Retinal pigment epithelial cell (primary cell): ENCODE data around the gene ODAM.
"Not testable (repeated sequence)": the region's sequence is repeated elsewhere in the genome, so short reads cannot be mapped to it uniquely, and the experiment has no call there.

Experiments
- DNase-seq: peaks from one replicate; pipeline ENCODE4 v3.0.0-alpha.2; 2010; ENCODE audit warnings: low read depth
- H3K4me3 ChIP-seq: 2 replicates; pipeline ENCODE4 v1.5.1; 2011; ENCODE audit warnings: mild to moderate bottlenecking, low read length, control low read depth, moderate library complexity
- TF ChIP-seq, protein P1 (sequence below): conservative IDR thresholded peaks from 2 replicates; pipeline ENCODE4 v1.5.1; 2011; ENCODE audit warnings: low read depth, low read length, control low read depth, inconsistent platforms

Gene ODAM

DNA sequence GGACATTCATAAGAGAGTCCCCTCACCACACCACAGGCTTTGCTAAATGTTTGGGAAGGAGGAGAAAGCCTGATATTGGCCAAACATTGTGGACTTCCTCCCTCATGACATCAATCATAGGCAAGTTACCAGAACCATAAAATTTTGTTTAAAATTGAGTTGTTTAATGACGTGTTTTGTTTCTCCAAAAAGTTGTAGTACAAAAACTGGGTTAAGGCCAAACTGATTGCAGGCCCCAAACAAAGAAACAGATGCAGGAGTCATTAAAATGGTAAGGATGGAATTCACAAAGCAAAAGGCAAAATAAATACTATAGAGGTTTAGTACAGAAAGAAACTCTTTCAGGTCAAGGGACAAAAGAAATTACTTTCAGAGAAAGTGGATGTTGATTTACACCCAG is 3.9 kb upstream of the ODAM start:
- H3K4me3 ChIP-seq: no peak overlapping the region
- TF ChIP-seq, protein P1, sequence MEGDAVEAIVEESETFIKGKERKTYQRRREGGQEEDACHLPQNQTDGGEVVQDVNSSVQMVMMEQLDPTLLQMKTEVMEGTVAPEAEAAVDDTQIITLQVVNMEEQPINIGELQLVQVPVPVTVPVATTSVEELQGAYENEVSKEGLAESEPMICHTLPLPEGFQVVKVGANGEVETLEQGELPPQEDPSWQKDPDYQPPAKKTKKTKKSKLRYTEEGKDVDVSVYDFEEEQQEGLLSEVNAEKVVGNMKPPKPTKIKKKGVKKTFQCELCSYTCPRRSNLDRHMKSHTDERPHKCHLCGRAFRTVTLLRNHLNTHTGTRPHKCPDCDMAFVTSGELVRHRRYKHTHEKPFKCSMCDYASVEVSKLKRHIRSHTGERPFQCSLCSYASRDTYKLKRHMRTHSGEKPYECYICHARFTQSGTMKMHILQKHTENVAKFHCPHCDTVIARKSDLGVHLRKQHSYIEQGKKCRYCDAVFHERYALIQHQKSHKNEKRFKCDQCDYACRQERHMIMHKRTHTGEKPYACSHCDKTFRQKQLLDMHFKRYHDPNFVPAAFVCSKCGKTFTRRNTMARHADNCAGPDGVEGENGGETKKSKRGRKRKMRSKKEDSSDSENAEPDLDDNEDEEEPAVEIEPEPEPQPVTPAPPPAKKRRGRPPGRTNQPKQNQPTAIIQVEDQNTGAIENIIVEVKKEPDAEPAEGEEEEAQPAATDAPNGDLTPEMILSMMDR: no peak
- no peak for DNase-seq

DNA sequence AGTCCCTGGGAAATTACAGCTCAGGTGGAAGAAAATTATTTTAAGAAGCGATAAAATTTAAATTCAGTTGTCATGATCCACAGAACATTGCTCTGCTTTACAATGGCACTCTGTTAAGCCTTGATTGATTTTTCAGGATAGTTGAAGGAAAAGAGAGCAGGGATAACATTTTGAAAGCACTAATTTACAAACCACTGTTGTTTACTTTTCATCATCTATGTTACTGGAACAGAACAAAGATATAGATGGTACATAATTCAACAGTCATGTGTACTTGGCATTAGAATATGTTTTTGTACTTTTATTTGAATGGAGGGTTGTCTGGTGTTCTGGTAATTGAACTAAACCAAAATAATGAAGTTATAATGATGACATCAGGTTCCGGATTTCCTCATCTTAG is 2.6 kb upstream of the ODAM start:
- no peak overlapping the region for H3K4me3 ChIP-seq
- no peak for DNase-seq
- TF ChIP-seq, protein P1: no peak

DNA sequence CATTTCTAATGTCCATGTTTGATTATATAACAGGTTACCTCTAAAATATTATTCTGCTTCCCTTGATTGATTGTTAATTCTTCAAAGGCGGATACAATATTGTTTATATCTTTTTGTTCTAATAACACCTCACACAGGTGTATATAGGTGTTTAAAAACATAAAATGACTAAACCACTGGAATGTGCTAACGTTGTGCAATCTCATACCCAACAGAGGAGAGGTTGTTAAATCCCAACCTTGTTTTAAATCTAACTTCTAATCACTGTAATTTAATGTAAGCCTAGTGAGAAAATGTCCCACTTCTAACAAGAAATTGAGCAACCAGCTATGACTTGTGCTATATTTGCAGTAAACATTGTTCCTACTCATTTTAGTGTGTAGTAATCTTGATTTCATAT is 1.3 kb downstream of the ODAM start:
- TF ChIP-seq, protein P1: no peak
- H3K4me3 ChIP-seq: no peak overlapping the region
- no peak for DNase-seq

DNA sequence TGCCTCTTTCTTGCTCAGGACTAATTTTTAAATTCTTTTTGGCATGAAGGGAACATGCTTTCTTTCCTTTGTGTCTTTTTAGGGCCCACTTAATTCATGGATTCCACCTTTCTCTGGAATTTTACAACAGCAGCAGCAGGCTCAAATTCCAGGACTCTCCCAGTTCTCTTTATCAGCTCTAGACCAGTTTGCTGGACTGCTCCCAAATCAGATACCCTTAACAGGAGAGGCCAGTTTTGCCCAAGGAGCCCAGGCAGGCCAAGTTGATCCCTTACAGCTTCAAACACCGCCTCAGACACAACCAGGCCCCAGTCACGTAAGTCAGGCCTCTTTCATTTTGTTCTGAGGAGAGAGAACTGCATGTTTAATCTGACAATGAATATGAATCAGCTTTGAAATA is 2.3 kb downstream of the ODAM start:
- TF ChIP-seq, protein P1: no peak
- peak; percentile 68 for DNase-seq

DNA sequence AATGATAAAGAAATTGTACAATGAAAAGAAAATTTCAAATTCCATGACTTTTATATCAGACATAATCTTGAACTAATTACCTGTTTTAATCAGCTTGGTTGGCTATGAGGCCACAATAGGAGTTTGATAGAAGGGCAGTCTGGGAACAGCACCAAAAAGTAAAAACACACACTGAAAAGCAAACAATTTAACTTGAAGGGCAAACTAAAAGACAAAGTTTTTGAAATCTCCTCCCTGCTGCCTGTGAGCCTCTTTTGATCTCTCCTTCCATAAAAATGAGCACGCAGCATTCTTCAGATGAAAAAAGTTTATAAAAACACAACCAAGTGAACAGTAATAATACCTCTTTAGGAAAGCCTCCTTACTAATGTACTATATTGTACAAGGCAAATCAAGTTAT is 8.1 kb downstream of the ODAM start:
- no peak overlapping the region for H3K4me3 ChIP-seq
- TF ChIP-seq, protein P1: no peak
- no peak for DNase-seq

More for the DNA sequence above, 2.3 kb downstream of the ODAM start:
- no peak overlapping the region for H3K4me3 ChIP-seq

DNA sequence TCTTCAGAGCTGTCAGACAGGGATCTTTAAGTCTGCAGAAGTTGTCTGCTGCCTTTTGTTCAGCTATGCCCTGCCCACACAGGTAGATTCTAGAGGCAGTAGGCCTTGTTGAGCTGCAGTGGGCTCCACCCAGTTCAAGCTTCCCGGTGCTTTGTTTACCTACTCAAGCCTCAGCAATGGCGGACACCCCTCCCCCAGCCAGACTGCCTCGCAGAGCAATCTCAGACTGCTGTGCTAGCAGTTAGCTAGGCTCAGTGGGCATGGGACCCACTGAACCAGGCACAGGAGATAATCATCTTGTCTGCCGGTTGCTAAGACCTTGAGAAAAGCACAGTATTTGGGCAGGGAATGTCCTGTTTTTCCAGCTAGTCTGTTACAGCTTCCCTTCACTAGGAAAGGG is 17.2 kb downstream of the ODAM start:
- not testable (repeated sequence) for DNase-seq, H3K4me3 ChIP-seq

DNA sequence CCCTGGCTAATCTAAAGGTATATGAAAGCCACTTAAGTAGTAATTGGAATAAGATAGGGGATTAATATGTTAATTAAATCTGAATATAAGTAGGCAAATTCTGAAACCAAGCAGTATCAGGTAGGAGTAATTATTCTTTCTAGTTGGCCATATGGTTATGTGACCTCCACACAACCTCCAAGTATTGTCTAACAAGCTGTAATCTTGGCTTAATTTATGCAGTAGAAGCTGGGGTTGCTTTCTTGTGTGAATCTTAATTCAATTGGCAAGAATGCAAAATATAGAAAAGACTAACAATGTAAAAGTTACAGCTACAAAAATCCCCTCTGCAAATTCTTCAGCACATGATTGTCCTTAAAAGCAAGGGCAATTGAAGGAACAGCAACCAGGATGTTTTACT is 20.6 kb downstream of the ODAM start:
- not testable (repeated sequence) for H3K4me3 ChIP-seq, DNase-seq

DNA sequence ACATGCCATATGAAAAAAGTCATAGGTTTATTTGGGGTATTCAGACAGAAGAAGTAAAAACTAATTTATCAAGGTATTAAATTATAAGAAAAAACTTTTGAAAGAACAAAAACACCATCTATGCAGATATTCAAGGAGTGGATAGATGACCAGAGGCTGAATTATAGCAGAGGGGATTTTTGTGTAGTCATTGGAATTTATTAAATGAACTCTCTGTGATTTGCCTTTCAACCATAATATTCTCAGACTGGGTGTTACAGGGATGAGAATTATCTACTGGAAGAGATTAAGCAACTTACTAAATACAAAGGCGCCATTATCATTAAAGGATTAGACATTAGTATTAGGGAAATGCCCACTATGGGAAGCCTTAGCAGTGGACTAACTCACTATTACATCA is 21.0 kb downstream of the ODAM start:
- DNase-seq, H3K4me3 ChIP-seq: not testable (repeated sequence)

DNA sequence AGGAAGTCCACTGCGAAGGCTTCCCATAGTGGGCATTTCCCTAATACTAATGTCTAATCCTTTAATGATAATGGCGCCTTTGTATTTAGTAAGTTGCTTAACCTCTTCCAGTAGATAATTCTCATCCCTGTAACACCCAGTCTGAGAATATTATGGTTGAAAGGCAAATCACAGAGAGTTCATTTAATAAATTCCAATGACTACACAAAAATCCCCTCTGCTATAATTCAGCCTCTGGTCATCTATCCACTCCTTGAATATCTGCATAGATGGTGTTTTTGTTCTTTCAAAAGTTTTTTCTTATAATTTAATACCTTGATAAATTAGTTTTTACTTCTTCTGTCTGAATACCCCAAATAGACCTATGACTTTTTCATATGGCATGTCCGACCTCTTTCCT is 25.9 kb downstream of the ODAM start:
- H3K4me3 ChIP-seq, DNase-seq: not testable (repeated sequence)

DNA sequence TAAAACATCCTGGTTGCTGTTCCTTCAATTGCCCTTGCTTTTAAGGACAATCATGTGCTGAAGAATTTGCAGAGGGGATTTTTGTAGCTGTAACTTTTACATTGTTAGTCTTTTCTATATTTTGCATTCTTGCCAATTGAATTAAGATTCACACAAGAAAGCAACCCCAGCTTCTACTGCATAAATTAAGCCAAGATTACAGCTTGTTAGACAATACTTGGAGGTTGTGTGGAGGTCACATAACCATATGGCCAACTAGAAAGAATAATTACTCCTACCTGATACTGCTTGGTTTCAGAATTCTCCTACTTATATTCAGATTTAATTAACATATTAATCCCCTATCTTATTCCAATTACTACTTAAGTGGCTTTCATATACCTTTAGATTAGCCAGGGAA is 26.3 kb downstream of the ODAM start:
- DNase-seq: not testable (repeated sequence)

More for the DNA sequence above, 26.3 kb downstream of the ODAM start:
- not testable (repeated sequence) for H3K4me3 ChIP-seq
